Suprapubic skin (tissue), 4 donors: ENCODE results near the gene ANKRD40.

Experiments
- EP300 ChIP-seq: sonication (generic); formaldehyde crosslinking; IDR thresholded peaks from one replicate; pipeline ENCODE4 v1.6.1; 2017; ENCODE audit warnings: antibody characterized with exemption
- POLR2A ChIP-seq, 2 donors: fragments of 450-650 bp; IDR thresholded peaks; one replicate each; pipeline ENCODE4 v1.6.1; 2017; ENCODE audit warnings: antibody characterized with exemption in 2 of 2, mild to moderate bottlenecking in 2 of 2, moderate library complexity in 2 of 2
- POLR2AphosphoS5 ChIP-seq, 3 donors: sonication (generic); formaldehyde crosslinking; IDR thresholded peaks; one replicate each; pipeline ENCODE4 v1.6.1; 2017; ENCODE audit warnings: antibody characterized with exemption in 3 of 3
- TF ChIP-seq, protein P1 (sequence below), 2 donors: fragments of 200-600 bp in 1 of 2; fragments of 450-650 bp in 1 of 2; sonication (generic) in 1 of 2; IDR thresholded peaks; one replicate each; pipeline ENCODE4 v1.5.1; 2016 to 2019; ENCODE audit warnings: antibody characterized with exemption in 2 of 2, mild to moderate bottlenecking in 1 of 2, moderate library complexity in 1 of 2

DNA sequence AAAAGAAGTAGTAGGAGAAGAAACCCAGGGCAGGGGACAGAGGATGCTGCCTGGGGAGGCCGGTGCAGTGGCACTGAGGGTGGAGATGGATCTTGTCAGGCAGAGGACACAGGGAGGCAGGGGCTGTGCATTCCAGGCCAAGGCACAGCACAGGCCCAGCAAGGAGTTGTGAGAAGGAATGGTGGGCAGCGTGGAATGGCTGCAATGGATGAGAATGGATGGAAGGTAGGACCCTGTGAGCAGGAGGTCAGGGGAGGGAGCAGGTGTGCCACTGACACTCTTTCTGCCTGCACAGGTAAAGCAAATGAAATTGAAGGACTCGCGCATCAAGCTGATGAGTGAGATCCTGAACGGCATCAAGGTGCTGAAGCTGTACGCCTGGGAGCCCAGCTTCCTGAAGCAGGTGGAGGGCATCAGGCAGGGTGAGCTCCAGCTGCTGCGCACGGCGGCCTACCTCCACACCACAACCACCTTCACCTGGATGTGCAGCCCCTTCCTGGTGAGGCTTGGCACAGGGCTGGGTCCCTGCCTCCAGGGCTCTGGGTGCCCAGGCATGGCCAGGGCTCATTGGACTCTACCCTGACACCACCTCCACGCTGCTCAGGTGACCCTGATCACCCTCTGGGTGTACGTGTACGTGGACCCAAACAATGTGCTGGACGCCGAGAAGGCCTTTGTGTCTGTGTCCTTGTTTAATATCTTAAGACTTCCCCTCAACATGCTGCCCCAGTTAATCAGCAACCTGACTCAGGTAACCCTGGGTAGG is 40.3 kb downstream of the ANKRD40 start:
- TF ChIP-seq, protein P1, sequence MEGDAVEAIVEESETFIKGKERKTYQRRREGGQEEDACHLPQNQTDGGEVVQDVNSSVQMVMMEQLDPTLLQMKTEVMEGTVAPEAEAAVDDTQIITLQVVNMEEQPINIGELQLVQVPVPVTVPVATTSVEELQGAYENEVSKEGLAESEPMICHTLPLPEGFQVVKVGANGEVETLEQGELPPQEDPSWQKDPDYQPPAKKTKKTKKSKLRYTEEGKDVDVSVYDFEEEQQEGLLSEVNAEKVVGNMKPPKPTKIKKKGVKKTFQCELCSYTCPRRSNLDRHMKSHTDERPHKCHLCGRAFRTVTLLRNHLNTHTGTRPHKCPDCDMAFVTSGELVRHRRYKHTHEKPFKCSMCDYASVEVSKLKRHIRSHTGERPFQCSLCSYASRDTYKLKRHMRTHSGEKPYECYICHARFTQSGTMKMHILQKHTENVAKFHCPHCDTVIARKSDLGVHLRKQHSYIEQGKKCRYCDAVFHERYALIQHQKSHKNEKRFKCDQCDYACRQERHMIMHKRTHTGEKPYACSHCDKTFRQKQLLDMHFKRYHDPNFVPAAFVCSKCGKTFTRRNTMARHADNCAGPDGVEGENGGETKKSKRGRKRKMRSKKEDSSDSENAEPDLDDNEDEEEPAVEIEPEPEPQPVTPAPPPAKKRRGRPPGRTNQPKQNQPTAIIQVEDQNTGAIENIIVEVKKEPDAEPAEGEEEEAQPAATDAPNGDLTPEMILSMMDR (IDR thresholded peaks at IDR 0.05), result no peak
- no peak for TF ChIP-seq EP300
- TF ChIP-seq POLR2A (IDR thresholded peaks at IDR 0.05), result no peak
- no peak for TF ChIP-seq POLR2AphosphoS5 (IDR thresholded peaks at IDR 0.05)
